ENCODE results near the gene CSNK1D.

The CSNK1D gene

GRCh38 chr17:82273327-82274133 lies at the start of gene CSNK1D:
CSNK1D (minus strand) TSS chr17:82273700; CDS start chr17:82273381, 319 bp downstream.
- Histone ChIP-seq H3K36me3 (ENCODE audit: control insufficient read depth, low read length) (peaks cover 42% of the 10 kb centered on the region), H3K4me2 (ENCODE audit: low read length) (peak within 1 kb of the TSS; percentile 99), H3K4me1 (ENCODE audit: control insufficient read depth, low read length) (peaks cover 23% of the 10 kb centered on the region), H3K27me3 (ENCODE audit: control insufficient read depth, low read length) (peaks cover 18% of the 10 kb centered on the region), H3K9me2 (replicated peaks; ENCODE audit: control insufficient read depth, low read length) (no peaks in the 10 kb centered on the region), H3K27ac (ENCODE audit: low read depth, low read length) (peak within 1 kb of the TSS; percentile 61), H3K9me3 (ENCODE audit: control insufficient read depth, insufficient read depth, low read length) (no peaks in the 10 kb centered on the region), H3K79me2 (ENCODE audit: control insufficient read depth, low read length) (peaks cover 47% of the 10 kb centered on the region), H4K20me1 (ENCODE audit: control insufficient read depth, insufficient read depth, low read depth, low read length) (peaks cover 32% of the 10 kb centered on the region; the same call in 1 of the 2 replicates), H3K4me3 (ENCODE audit: low read length) (peak within 1 kb of the TSS; percentile 93), H3F3A (ENCODE audit: control insufficient read depth, insufficient read depth) (no peaks in the 10 kb centered on the region)
- TF ChIP-seq EZH2phosphoT487 (IDR thresholded peaks at IDR 0.05; ENCODE audit: borderline replicate concordance, low read length) (no peak), CTCF (IDR thresholded peaks at IDR 0.05; ENCODE audit: low read depth, low read length, poor library complexity, severe bottlenecking) (no peak)

GRCh38 chr17:82322526-82323453 lies 49.3 kb upstream of the CSNK1D start:
- Histone ChIP-seq H4K20me1 (ENCODE audit: control insufficient read depth, insufficient read depth, low read depth, low read length) (no peaks in the 10 kb centered on the region), H3K4me2 (ENCODE audit: low read length) (no peak overlapping the region), H3K27ac (ENCODE audit: low read depth, low read length) (no peak overlapping the region), H3F3A (ENCODE audit: control insufficient read depth, insufficient read depth) (peaks cover 8% of the 10 kb centered on the region), H3K36me3 (ENCODE audit: control insufficient read depth, low read length) (no peaks in the 10 kb centered on the region), H3K27me3 (ENCODE audit: control insufficient read depth, low read length) (peaks cover 6% of the 10 kb centered on the region), H3K9me2 (replicated peaks; ENCODE audit: control insufficient read depth, low read length) (no peaks in the 10 kb centered on the region), H3K79me2 (ENCODE audit: control insufficient read depth, low read length) (no peaks in the 10 kb centered on the region), H3K4me1 (ENCODE audit: control insufficient read depth, low read length) (no peaks in the 10 kb centered on the region), H3K4me3 (ENCODE audit: low read length) (no peak overlapping the region), H3K9me3 (ENCODE audit: control insufficient read depth, insufficient read depth, low read length) (peaks cover 24% of the 10 kb centered on the region)
- TF ChIP-seq CTCF (IDR thresholded peaks at IDR 0.05; ENCODE audit: low read depth, low read length, poor library complexity, severe bottlenecking) (no peak), EZH2phosphoT487 (IDR thresholded peaks at IDR 0.05; ENCODE audit: borderline replicate concordance, low read length) (no peak)

- H3K27ac ChIP-seq (ENCODE audit: low read depth, low read length) = no peak overlapping the region
- no peak overlapping the region for H3K4me2 ChIP-seq (ENCODE audit: low read length)
- TF ChIP-seq EZH2phosphoT487 (IDR thresholded peaks at IDR 0.05; ENCODE audit: borderline replicate concordance, low read length) (no peak), CTCF (IDR thresholded peaks at IDR 0.05; ENCODE audit: low read depth, low read length, poor library complexity, severe bottlenecking) (no peak)
- H3F3A ChIP-seq (ENCODE audit: control insufficient read depth, insufficient read depth) = peaks cover 8% of the 10 kb centered on the region
- H3K9me2 ChIP-seq (replicated peaks; ENCODE audit: control insufficient read depth, low read length) = no peaks in the 10 kb centered on the region
- no peaks in the 10 kb centered on the region for H3K36me3 ChIP-seq (ENCODE audit: control insufficient read depth, low read length)
- no peaks in the 10 kb centered on the region for H3K79me2 ChIP-seq (ENCODE audit: control insufficient read depth, low read length)
- H3K27me3 ChIP-seq (ENCODE audit: control insufficient read depth, low read length) = peaks cover 6% of the 10 kb centered on the region
- no peak overlapping the region for H3K4me3 ChIP-seq (ENCODE audit: low read length)
- H3K9me3 ChIP-seq (ENCODE audit: control insufficient read depth, insufficient read depth, low read length) = peaks cover 27% of the 10 kb centered on the region
- no peaks in the 10 kb centered on the region for H3K4me1 ChIP-seq (ENCODE audit: control insufficient read depth, low read length)
- no peaks in the 10 kb centered on the region for H4K20me1 ChIP-seq (ENCODE audit: control insufficient read depth, insufficient read depth, low read depth, low read length)
These were observed 48.5 kb upstream of the CSNK1D start for GRCh38 chr17:82321947-82322466.
